ENCODE results near the gene SLC6A11. TPM values are rescaled to one million over a fixed set of nuclear protein-coding genes. Genes with fewer than 3 reads are reported as not detected.

The SLC6A11 gene
- total RNA-seq, 1 experiment from 2014 or later = 0.85 TPM

- ChIA-PET CTCF (interaction anchor here (0.5 to 5.7 kb wide), 49 partner anchors 8 to 357 kb away, joined by 3 to 111 read pairs (median 4); partner anchors contain the start of gene SLC6A1), POLR2A (no interaction called here)
- no peaks in the 10 kb centered on the region for H3K36me3 Mint-ChIP-seq
- TF ChIP-seq GRHL2 (CRISPR knock-in tag; IDR thresholded peaks at IDR 0.05; ENCODE audit: insufficient replicate concordance, severe bottlenecking) = no peak
- TF ChIP-seq ZNF512 (CRISPR knock-in tag; IDR thresholded peaks at IDR 0.05; ENCODE audit: borderline replicate concordance) = no peak
- no peak for TF ChIP-seq TP53 (CRISPR knock-in tag; IDR thresholded peaks at IDR 0.05)
- no peak for TF ChIP-seq MXD4 (CRISPR knock-in tag; IDR thresholded peaks at IDR 0.05; ENCODE audit: borderline replicate concordance)
- no peak for TF ChIP-seq IRF2 (CRISPR knock-in tag; IDR thresholded peaks at IDR 0.05; ENCODE audit: borderline replicate concordance, low read depth)
- TF ChIP-seq ZNF423 (CRISPR knock-in tag; IDR thresholded peaks at IDR 0.05) = no peak
- no peak for TF ChIP-seq SMAD3 (CRISPR knock-in tag; IDR thresholded peaks at IDR 0.05; ENCODE audit: borderline replicate concordance)
- no peak for TF ChIP-seq ZNF532 (CRISPR knock-in tag; IDR thresholded peaks at IDR 0.05; ENCODE audit: borderline replicate concordance)
- TF ChIP-seq ZNF317 (CRISPR knock-in tag; IDR thresholded peaks at IDR 0.05; ENCODE audit: borderline replicate concordance, low read depth) = no peak
- no peak for TF ChIP-seq ZNF416 (CRISPR knock-in tag; IDR thresholded peaks at IDR 0.05)
- no peak for TF ChIP-seq KAT7 (CRISPR knock-in tag; IDR thresholded peaks at IDR 0.05; ENCODE audit: borderline replicate concordance)
- no peak for TF ChIP-seq JAZF1 (CRISPR knock-in tag; IDR thresholded peaks at IDR 0.05)
- DNase-seq (ENCODE audit: low spot score) (no peak), ATAC-seq (no peak)
- H3K27ac Mint-ChIP-seq = no peak overlapping the region
- no peak overlapping the region for H3K4me3 Mint-ChIP-seq
- peaks cover 2% of the 10 kb centered on the region; the same call in 1 of the 2 replicates for H3K4me1 Mint-ChIP-seq
- peaks cover 18% of the 10 kb centered on the region for H3K9me3 Mint-ChIP-seq
- H3K27me3 Mint-ChIP-seq (ENCODE audit: low read depth) = no peaks in the 10 kb centered on the region; the same call in 1 of the 2 replicates
Observed at GRCh38 chr3:10942690-10943205, 126.7 kb downstream of the SLC6A11 start.

- CTCF ChIA-PET = interaction anchor here (0.6 to 5.7 kb wide), 19 partner anchors 9 to 210 kb away, joined by 3 to 111 read pairs (median 7); no protein-coding TSS in a partner anchor
- Mint-ChIP-seq H3K4me3 (no peak overlapping the region), H3K36me3 (no peaks in the 10 kb centered on the region), H3K27me3 (ENCODE audit: low read depth) (no peaks in the 10 kb centered on the region; the same call in none of the 2 replicates), H3K4me1 (peaks cover 2% of the 10 kb centered on the region; the same call in 1 of the 2 replicates), H3K27ac (no peak overlapping the region), H3K9me3 (peaks cover 18% of the 10 kb centered on the region)
- POLR2A ChIA-PET = interaction anchor here (0.7 kb wide), 1 partner anchor 707 kb away, joined by 3 read pairs; no protein-coding TSS in a partner anchor
- no peak for ATAC-seq
- DNase-seq (ENCODE audit: low spot score) = no peak
- no peak for TF ChIP-seq SMAD4 (CRISPR knock-in tag; IDR thresholded peaks at IDR 0.05)
- TF ChIP-seq SMAD3 (CRISPR knock-in tag; IDR thresholded peaks at IDR 0.05; ENCODE audit: borderline replicate concordance) = no peak
- TF ChIP-seq ZNF423 (CRISPR knock-in tag; IDR thresholded peaks at IDR 0.05) = no peak
- TF ChIP-seq ZMAT4 (CRISPR knock-in tag; IDR thresholded peaks at IDR 0.05) = no peak
- TF ChIP-seq PRRX2 (CRISPR knock-in tag; IDR thresholded peaks at IDR 0.05) = no peak
- no peak for TF ChIP-seq RORB (CRISPR knock-in tag; IDR thresholded peaks at IDR 0.05)
- TF ChIP-seq RELA (CRISPR knock-in tag; IDR thresholded peaks at IDR 0.05; ENCODE audit: borderline replicate concordance) = no peak
- no peak for TF ChIP-seq STAT6 (CRISPR knock-in tag; conservative IDR thresholded peaks at IDR 0.05; ENCODE audit: low read depth)
- no peak for TF ChIP-seq NFATC4 (CRISPR knock-in tag; IDR thresholded peaks at IDR 0.05)
- no peak for TF ChIP-seq E2F1 (CRISPR knock-in tag; IDR thresholded peaks at IDR 0.05)
- no peak for TF ChIP-seq HMGA2 (CRISPR knock-in tag; IDR thresholded peaks at IDR 0.05)
Observed at GRCh38 chr3:10944866-10945265, 128.8 kb downstream of the SLC6A11 start.

Data from WTC11 (cell line).